ENCODE data around the gene CDC42.

The CDC42 gene

GRCh38 chr1:22110016-22110415 lies 57.5 kb downstream of the CDC42 start:
- TF ChIP-seq CTCF (IDR thresholded peaks at IDR 0.05; ENCODE audit: control insufficient read depth, insufficient read depth, low read depth, low read length, missing control alignments) = no peak
- no peak overlapping the region for H3K4me3 ChIP-seq (ENCODE audit: control insufficient read depth, low read depth, low read length)
- no peak for DNase-seq (ENCODE audit: low read depth)

GRCh38 chr1:22111115-22111514 lies 58.6 kb downstream of the CDC42 start:
- H3K4me3 ChIP-seq (ENCODE audit: control insufficient read depth, low read depth, low read length) = no peak overlapping the region
- TF ChIP-seq CTCF (IDR thresholded peaks at IDR 0.05; ENCODE audit: control insufficient read depth, insufficient read depth, low read depth, low read length, missing control alignments) = no peak
- no peak for DNase-seq (ENCODE audit: low read depth)

GRCh38 chr1:22111620-22112019 lies 59.1 kb downstream of the CDC42 start:
- no peak for TF ChIP-seq CTCF (IDR thresholded peaks at IDR 0.05; ENCODE audit: control insufficient read depth, insufficient read depth, low read depth, low read length, missing control alignments)
- H3K4me3 ChIP-seq (ENCODE audit: control insufficient read depth, low read depth, low read length) = no peak overlapping the region
- no peak for DNase-seq (ENCODE audit: low read depth)

- no peak for DNase-seq (ENCODE audit: low read depth)
- TF ChIP-seq CTCF (IDR thresholded peaks at IDR 0.05; ENCODE audit: control insufficient read depth, insufficient read depth, low read depth, low read length, missing control alignments) = no peak
- no peak overlapping the region for H3K4me3 ChIP-seq (ENCODE audit: control insufficient read depth, low read depth, low read length)
These were observed 60.0 kb downstream of the CDC42 start for GRCh38 chr1:22112554-22112953.

- DNase-seq (ENCODE audit: low read depth) = no peak
- no peak for TF ChIP-seq CTCF (IDR thresholded peaks at IDR 0.05; ENCODE audit: control insufficient read depth, insufficient read depth, low read depth, low read length, missing control alignments)
- H3K4me3 ChIP-seq (ENCODE audit: control insufficient read depth, low read depth, low read length) = no peak overlapping the region
These were observed 61.8 kb downstream of the CDC42 start for GRCh38 chr1:22114083-22115012.

GRCh38 chr1:22115286-22115685 lies 62.8 kb downstream of the CDC42 start:
- DNase-seq (ENCODE audit: low read depth) = no peak
- H3K4me3 ChIP-seq (ENCODE audit: control insufficient read depth, low read depth, low read length) = no peak overlapping the region
- TF ChIP-seq CTCF (IDR thresholded peaks at IDR 0.05; ENCODE audit: control insufficient read depth, insufficient read depth, low read depth, low read length, missing control alignments) = no peak

Data from AG09309 (cell line).